ENCODE measurements around the gene NHS.

The NHS gene

GRCh38 chrX:17778997-17779396 is 404.0 kb downstream of the NHS start:
- Histone ChIP-seq H3K27ac (ENCODE audit: low read length) (no peak overlapping the region), H3K4me3 (ENCODE audit: low read depth in 1 of 2, low read length in 2 of 2) (no peak overlapping the region), H3K36me3 (ENCODE audit: insufficient read depth, low read length) (no peaks in the 10 kb centered on the region), H4K20me1 (ENCODE audit: insufficient read depth, low read length) (no peaks in the 10 kb centered on the region), H2AFZ (ENCODE audit: low read depth, low read length) (no peak overlapping the region), H3K79me2 (ENCODE audit: insufficient read depth, low read length) (no peaks in the 10 kb centered on the region), H3K9ac (ENCODE audit: low read depth, low read length) (no peak overlapping the region), H3K4me1 (ENCODE audit: insufficient read depth, low read length) (no peaks in the 10 kb centered on the region), H3K27me3 (ENCODE audit: insufficient read depth, low read length, poor library complexity) (no peaks in the 10 kb centered on the region), H3K4me2 (ENCODE audit: insufficient read depth, low read length) (no peak overlapping the region), H3K9me3 (ENCODE audit: insufficient read depth, low read length, severe bottlenecking) (no peaks in the 10 kb centered on the region)
- TF ChIP-seq, protein P1, sequence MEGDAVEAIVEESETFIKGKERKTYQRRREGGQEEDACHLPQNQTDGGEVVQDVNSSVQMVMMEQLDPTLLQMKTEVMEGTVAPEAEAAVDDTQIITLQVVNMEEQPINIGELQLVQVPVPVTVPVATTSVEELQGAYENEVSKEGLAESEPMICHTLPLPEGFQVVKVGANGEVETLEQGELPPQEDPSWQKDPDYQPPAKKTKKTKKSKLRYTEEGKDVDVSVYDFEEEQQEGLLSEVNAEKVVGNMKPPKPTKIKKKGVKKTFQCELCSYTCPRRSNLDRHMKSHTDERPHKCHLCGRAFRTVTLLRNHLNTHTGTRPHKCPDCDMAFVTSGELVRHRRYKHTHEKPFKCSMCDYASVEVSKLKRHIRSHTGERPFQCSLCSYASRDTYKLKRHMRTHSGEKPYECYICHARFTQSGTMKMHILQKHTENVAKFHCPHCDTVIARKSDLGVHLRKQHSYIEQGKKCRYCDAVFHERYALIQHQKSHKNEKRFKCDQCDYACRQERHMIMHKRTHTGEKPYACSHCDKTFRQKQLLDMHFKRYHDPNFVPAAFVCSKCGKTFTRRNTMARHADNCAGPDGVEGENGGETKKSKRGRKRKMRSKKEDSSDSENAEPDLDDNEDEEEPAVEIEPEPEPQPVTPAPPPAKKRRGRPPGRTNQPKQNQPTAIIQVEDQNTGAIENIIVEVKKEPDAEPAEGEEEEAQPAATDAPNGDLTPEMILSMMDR (IDR thresholded peaks at IDR 0.05; ENCODE audit: borderline replicate concordance, extremely low read depth, low read length, poor library complexity, severe bottlenecking): no peak
- no peak for TF ChIP-seq EZH2 (IDR thresholded peaks at IDR 0.05; ENCODE audit: borderline replicate concordance, low read depth, low read length, severe bottlenecking)
- no peak for DNase-seq
- ATAC-seq (ENCODE audit: insufficient read depth, low read depth): no peak

DNA sequence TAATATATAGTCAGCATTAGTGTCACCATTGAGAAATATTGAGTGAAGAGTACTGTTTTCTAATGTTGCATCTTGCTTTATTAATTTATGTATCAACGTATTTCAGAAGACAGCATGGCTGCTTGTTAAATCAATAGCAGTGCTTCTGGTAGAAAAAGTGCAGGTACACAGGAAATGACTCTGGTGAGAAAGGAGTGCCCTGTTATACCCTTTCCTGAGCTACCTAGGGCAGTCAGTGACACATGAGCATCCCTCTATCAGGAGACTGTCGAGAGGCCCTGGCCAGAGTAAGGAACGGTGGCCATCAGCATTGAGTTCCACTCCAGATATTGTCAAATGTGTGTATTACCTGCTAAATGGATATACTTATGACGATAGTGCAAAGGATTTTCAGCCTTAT is 404.4 kb downstream of the NHS start:
- H3K4me1 ChIP-seq (ENCODE audit: insufficient read depth, low read length): no peaks in the 10 kb centered on the region
- H4K20me1 ChIP-seq (ENCODE audit: insufficient read depth, low read length): no peaks in the 10 kb centered on the region
- DNase-seq (no peak), ATAC-seq (ENCODE audit: insufficient read depth, low read depth) (no peak)
- H3K27ac ChIP-seq (ENCODE audit: low read length): no peak overlapping the region
- H3K79me2 ChIP-seq (ENCODE audit: insufficient read depth, low read length): no peaks in the 10 kb centered on the region
- no peaks in the 10 kb centered on the region for H3K27me3 ChIP-seq (ENCODE audit: insufficient read depth, low read length, poor library complexity)
- TF ChIP-seq, protein P1 (IDR thresholded peaks at IDR 0.05; ENCODE audit: borderline replicate concordance, extremely low read depth, low read length, poor library complexity, severe bottlenecking): no peak
- H3K4me3 ChIP-seq (ENCODE audit: low read depth in 1 of 2, low read length in 2 of 2): no peak overlapping the region
- no peaks in the 10 kb centered on the region for H3K36me3 ChIP-seq (ENCODE audit: insufficient read depth, low read length)
- H3K4me2 ChIP-seq (ENCODE audit: insufficient read depth, low read length): no peak overlapping the region
- H2AFZ ChIP-seq (ENCODE audit: low read depth, low read length): no peak overlapping the region
- H3K9ac ChIP-seq (ENCODE audit: low read depth, low read length): no peak overlapping the region
- no peaks in the 10 kb centered on the region for H3K9me3 ChIP-seq (ENCODE audit: insufficient read depth, low read length, severe bottlenecking)
